ENCODE results near the gene BTBD18. TPM values are rescaled to one million over a fixed set of nuclear protein-coding genes. Genes with fewer than 3 reads are reported as not detected.

BTBD18 gene
- total RNA-seq, 2 donors from 2014 or later = not detected

GRCh38 chr11:57752954-57753353 lies 1.3 kb upstream of the BTBD18 start:
- DNase-seq (ENCODE audit: low spot score) = no peak
- Histone ChIP-seq H3K4me1 (peaks cover 0 to 12% of the 10 kb centered on the region in 2 donors), H3K9me3 (no peaks in the 10 kb centered on the region), H3K27ac (no peak overlapping the region), H3K4me3 (no peak overlapping the region), H3K27me3 (no peaks in the 10 kb centered on the region), H3K36me3 (no peaks in the 10 kb centered on the region)
- no peak for TF ChIP-seq CTCF (IDR thresholded peaks at IDR 0.05)

- H3K36me3 ChIP-seq = no peaks in the 10 kb centered on the region
- H3K27me3 ChIP-seq = no peaks in the 10 kb centered on the region
- peaks cover 0 to 8% of the 10 kb centered on the region in 2 donors for H3K4me1 ChIP-seq
- H3K9me3 ChIP-seq = no peaks in the 10 kb centered on the region
- TF ChIP-seq CTCF (IDR thresholded peaks at IDR 0.05) = no peak
- H3K27ac ChIP-seq = no peak overlapping the region
- H3K4me3 ChIP-seq = no peak overlapping the region
- DNase-seq (ENCODE audit: low spot score) = no peak
Measured at GRCh38 chr11:57751176-57751575, 443 bp downstream of the BTBD18 start.

- Histone ChIP-seq H3K4me3 (no peak overlapping the region), H3K36me3 (peaks cover 27% of the 10 kb centered on the region), H3K9me3 (no peaks in the 10 kb centered on the region), H3K27me3 (no peaks in the 10 kb centered on the region), H3K4me1 (peaks cover 0 to 23% of the 10 kb centered on the region in 2 donors), H3K27ac (no peak overlapping the region)
- TF ChIP-seq CTCF (IDR thresholded peaks at IDR 0.05) = no peak
- no peak for DNase-seq (ENCODE audit: low spot score)
Measured at GRCh38 chr11:57746920-57747319, 4.7 kb downstream of the BTBD18 start.

GRCh38 chr11:57745206-57745605 lies 6.4 kb downstream of the BTBD18 start:
- TF ChIP-seq CTCF (IDR thresholded peaks at IDR 0.05) = no peak
- peaks cover 27% of the 10 kb centered on the region for H3K36me3 ChIP-seq
- H3K9me3 ChIP-seq = no peaks in the 10 kb centered on the region
- no peak overlapping the region for H3K4me3 ChIP-seq
- no peaks in the 10 kb centered on the region for H3K27me3 ChIP-seq
- peaks cover 0 to 25% of the 10 kb centered on the region in 2 donors for H3K4me1 ChIP-seq
- no peak for DNase-seq (ENCODE audit: low spot score)
- H3K27ac ChIP-seq = no peak overlapping the region

- Histone ChIP-seq H3K27me3 (no peaks in the 10 kb centered on the region), H3K4me1 (peaks cover 0 to 25% of the 10 kb centered on the region in 2 donors), H3K4me3 (no peak overlapping the region), H3K9me3 (no peaks in the 10 kb centered on the region), H3K27ac (no peak overlapping the region), H3K36me3 (peaks cover 28% of the 10 kb centered on the region)
- DNase-seq (ENCODE audit: low spot score) = no peak
- TF ChIP-seq CTCF (IDR thresholded peaks at IDR 0.05) = no peak
Measured at GRCh38 chr11:57744357-57744756, 7.3 kb downstream of the BTBD18 start.

GRCh38 chr11:57742087-57742452 lies 9.5 kb downstream of the BTBD18 start:
- peaks cover 48% of the 10 kb centered on the region for H3K36me3 ChIP-seq
- no peak for DNase-seq (ENCODE audit: low spot score)
- peaks cover 0 to 25% of the 10 kb centered on the region in 2 donors for H3K4me1 ChIP-seq
- peak overlapping the region; percentile 94 to 96 for H3K27ac ChIP-seq
- H3K9me3 ChIP-seq = no peaks in the 10 kb centered on the region
- TF ChIP-seq CTCF (IDR thresholded peaks at IDR 0.05) = no peak
- peak overlapping the region; percentile 76 to 92 for H3K4me3 ChIP-seq
- no peaks in the 10 kb centered on the region for H3K27me3 ChIP-seq
